ENCODE measurements around the gene SDK2. TPM values are rescaled to one million over a fixed set of nuclear protein-coding genes. Genes with fewer than 3 reads are reported as not detected.

The SDK2 gene
- total RNA-seq, 4 donors from 2014 or later: under 0.01 to 0.49 (median 0.08) TPM

GRCh38 chr17:73302189-73302588 is 342.1 kb downstream of the SDK2 start:
- TF ChIP-seq CTCF (IDR thresholded peaks at IDR 0.05; ENCODE audit: low read depth): no peak

DNA sequence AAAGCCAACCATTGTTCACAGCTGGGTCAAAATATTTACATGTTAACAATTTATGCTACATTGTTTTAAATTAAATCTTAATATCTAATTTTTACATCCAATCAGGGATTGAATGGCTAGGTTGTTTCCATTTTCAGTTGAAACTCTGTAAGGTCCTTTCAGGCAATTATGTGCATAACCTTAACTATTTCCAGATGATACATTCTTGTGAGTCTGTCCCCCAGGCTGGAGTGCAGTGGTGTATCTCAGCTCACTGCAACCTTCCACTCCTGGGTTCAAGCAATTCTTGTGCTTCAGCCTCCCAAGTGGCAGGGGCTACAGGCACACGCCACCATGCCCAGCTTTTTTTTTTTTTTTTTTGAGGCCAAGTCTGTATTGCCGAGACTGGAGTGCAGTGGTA is 342.9 kb downstream of the SDK2 start:
- TF ChIP-seq CTCF (IDR thresholded peaks at IDR 0.05; ENCODE audit: low read depth): no peak

GRCh38 chr17:73300392-73300791 is 343.9 kb downstream of the SDK2 start:
- TF ChIP-seq CTCF (IDR thresholded peaks at IDR 0.05; ENCODE audit: low read depth): no peak

DNA sequence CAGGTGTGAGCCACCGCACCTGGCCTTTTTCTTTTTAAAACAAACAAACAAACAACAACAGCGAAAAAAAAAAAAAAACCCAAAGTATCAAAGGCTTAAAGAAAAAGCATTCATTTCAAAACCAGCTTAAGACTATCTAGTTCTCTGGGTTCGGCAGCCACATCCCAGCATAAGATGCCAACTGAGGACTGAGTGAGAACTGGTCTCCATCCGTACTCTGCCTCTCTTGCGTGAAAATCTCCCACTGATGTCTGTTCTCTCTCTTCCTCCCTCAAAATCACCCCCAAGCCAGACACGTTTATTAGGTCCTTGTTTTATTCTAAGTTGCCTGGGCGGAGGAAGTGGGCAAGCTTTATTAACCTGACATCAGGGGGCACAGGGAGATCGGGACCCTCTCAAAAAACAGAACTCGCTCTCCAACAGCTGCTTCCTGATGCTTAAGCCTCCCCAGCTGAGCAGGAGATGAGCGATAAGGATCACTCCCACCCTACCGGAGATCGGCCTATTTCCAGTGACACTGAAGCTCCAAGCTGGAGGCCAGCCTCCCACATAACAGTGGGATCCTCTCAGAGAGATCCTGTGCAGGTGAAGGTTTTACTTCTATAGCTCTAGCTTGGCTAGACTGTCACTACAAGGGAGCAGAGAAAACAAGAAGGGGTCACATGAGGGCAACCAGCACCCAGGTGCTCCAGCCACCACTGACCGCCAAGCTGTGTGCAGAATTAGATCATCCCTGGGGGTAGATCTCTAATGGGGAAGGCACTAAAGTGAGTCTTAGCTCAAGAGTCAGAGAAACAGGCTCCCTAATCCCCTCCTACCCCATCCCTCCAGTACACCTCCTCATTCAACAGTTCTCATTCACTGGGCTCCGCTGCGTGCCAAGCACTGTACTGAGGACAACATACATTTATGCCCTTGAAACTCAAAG is 346.0 kb downstream of the SDK2 start:
- TF ChIP-seq CTCF (IDR thresholded peaks at IDR 0.05; ENCODE audit: low read depth): no peak

GRCh38 chr17:73293480-73293911 is 350.7 kb downstream of the SDK2 start:
- no peak for TF ChIP-seq CTCF (IDR thresholded peaks at IDR 0.05; ENCODE audit: low read depth)

GRCh38 chr17:73293031-73293430 is 351.2 kb downstream of the SDK2 start:
- no peak for TF ChIP-seq CTCF (IDR thresholded peaks at IDR 0.05; ENCODE audit: low read depth)

DNA sequence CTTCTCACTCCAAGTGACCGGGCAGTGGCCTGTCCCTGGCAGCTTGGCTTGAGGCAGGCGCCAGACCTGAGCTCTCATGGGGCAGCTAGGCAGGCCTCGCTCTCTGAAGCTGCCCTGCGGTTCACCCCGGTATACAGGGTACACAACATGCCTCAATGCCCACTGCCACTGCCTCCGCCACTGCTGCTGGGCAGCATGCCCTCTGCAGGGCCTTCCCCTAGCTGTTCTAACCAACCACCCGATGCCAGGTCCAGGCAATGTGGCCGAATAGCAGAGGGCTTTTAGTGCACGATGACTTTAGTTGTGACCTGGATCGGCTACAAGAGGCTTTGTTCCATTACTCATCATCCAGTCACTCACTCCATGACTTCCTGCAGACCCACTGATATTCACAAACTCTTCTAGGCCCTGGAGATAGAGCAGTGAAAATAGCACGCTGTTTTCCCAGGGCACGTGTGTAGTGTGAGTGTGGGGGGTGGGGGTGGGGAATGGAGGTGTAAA is 352.2 kb downstream of the SDK2 start:
- no peak for TF ChIP-seq CTCF (IDR thresholded peaks at IDR 0.05; ENCODE audit: low read depth)
